ENCODE results near the gene SLC24A4. TPM values are rescaled to one million over a fixed set of nuclear protein-coding genes. Genes with fewer than 3 reads are reported as not detected.

The SLC24A4 gene
- total RNA-seq, 1 donor from 2014 or later, result not detected

DNA sequence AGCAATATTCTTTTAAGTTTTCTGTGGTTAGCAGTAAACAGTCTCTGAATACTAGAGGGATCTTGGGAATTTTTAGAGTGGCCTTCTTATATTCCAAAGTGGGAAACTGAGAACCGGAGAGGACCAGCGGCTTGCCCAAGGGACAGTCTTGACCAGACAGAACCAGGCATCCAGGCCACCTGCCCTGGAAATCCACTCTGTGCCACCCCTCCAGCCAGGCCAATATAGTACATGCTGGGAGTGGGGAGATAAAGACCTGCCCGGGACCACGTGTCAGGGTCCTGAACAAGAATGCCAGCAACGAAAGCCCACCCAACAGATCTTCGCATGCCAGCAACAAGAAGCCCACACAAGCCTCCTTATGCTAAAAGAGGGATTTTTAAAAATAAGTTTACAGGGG, 141.2 kb downstream of the SLC24A4 start:
- no peak for DNase-seq (ENCODE audit: low spot score)
- no peaks in the 10 kb centered on the region for H3K36me3 Mint-ChIP-seq (ENCODE audit: low read depth)
- intact Hi-C loops (cut with micrococcal nuclease), result no loop called here
- peaks cover 6% of the 10 kb centered on the region for H3K9me3 Mint-ChIP-seq
- no peak overlapping the region for H3K4me3 Mint-ChIP-seq
- no peak overlapping the region for H3K27ac Mint-ChIP-seq
- H3K27me3 Mint-ChIP-seq (ENCODE audit: insufficient read depth), result peaks cover 3% of the 10 kb centered on the region
- peaks cover 33% of the 10 kb centered on the region for H3K4me1 Mint-ChIP-seq (ENCODE audit: low read depth)

DNA sequence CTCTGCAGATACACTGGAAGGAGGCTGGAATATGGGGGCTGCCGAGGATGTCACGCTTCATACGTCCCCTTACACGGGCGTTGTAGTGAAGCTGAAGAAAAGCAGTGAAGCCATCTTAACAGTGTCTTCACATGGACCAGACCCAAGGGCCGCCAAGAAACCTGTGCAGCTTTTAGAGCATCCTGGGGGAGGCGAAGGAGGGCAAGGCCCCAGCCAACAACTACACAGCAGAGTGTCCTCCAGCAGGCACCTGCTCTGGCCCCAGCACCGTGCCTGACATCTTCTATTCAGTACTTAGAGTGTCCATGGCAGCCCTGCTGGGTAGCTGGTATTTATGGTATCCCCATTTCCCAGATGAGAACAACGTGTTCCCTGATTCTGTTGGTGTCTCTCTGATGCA, 141.8 kb downstream of the SLC24A4 start:
- H3K27ac Mint-ChIP-seq, result no peak overlapping the region
- peaks cover 6% of the 10 kb centered on the region for H3K9me3 Mint-ChIP-seq
- DNase-seq (ENCODE audit: low spot score), result no peak
- intact Hi-C loops (cut with micrococcal nuclease), result no loop called here
- peaks cover 6% of the 10 kb centered on the region for H3K27me3 Mint-ChIP-seq (ENCODE audit: insufficient read depth)
- H3K4me1 Mint-ChIP-seq (ENCODE audit: low read depth), result peaks cover 27% of the 10 kb centered on the region
- H3K4me3 Mint-ChIP-seq, result no peak overlapping the region
- H3K36me3 Mint-ChIP-seq (ENCODE audit: low read depth), result no peaks in the 10 kb centered on the region

DNA sequence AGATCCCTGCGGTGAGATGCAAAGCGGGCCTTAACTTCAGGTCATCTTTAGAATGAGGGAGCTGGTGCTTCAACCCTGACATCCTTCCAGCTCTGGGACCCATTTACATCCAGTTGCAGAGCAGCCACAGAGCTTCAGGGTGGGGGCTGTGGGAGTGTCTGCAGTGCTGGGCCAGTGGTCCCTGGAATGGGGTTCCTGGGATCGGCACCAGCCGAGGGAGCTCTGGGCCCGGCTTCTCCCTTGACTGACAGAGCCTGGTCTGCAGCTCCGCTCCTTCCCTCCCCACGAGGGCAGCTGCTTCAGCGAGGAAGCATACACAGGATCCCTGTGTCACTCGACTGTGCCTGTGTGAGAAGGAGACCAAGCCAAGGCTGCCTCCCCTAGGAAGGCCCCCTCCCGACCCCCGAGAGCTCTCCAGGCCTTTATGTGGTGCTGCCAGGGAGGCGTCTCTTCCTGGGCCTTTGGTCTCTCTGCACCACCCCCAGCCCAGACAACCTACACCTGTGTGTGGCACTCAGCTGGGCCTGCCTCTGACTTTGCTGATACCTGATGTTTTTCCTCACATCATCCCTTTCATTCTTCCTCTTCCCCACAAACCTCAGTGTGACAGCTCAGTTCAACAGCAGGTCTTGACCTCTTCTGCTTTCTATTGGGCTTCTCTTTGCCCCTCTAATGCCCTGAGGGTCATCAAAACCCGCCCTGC, 142.5 kb downstream of the SLC24A4 start:
- DNase-seq (ENCODE audit: low spot score), result no peak
- Mint-ChIP-seq H3K4me1 (ENCODE audit: low read depth) (peaks cover 19% of the 10 kb centered on the region), H3K4me3 (no peak overlapping the region), H3K9me3 (peaks cover 6% of the 10 kb centered on the region), H3K27ac (no peak overlapping the region), H3K27me3 (ENCODE audit: insufficient read depth) (peaks cover 9% of the 10 kb centered on the region), H3K36me3 (ENCODE audit: low read depth) (no peaks in the 10 kb centered on the region)
- intact Hi-C loops (cut with micrococcal nuclease), result no loop called here

GRCh38 chr14:92466059-92466458, 143.1 kb downstream of the SLC24A4 start:
- no peak overlapping the region for H3K27ac Mint-ChIP-seq

DNA sequence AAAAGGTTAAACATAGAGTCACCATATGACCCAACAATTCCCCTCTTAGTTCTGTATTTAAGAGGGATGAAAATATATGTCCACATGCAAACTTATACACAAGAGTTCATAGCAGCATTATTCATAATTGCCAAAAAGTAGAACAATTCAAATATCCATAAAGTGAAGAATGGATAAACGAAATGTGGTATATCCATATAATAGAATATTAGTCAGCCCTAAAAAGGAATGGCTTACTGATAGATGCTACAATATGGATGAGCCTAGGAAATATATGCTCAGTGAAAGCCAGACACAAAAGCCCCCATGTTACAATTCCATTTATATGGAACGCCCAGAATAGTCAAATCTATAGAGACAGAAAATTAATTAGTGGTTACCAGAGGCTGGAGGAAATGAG, 146.6 kb downstream of the SLC24A4 start:
- peaks cover 16% of the 10 kb centered on the region for H3K27me3 Mint-ChIP-seq (ENCODE audit: insufficient read depth)
- H3K9me3 Mint-ChIP-seq, result peaks cover 6% of the 10 kb centered on the region
- H3K27ac Mint-ChIP-seq, result no peak overlapping the region
- no peak for DNase-seq (ENCODE audit: low spot score)
- no peaks in the 10 kb centered on the region for H3K36me3 Mint-ChIP-seq (ENCODE audit: low read depth)
- intact Hi-C loops (cut with micrococcal nuclease), result no loop called here
- H3K4me1 Mint-ChIP-seq (ENCODE audit: low read depth), result no peaks in the 10 kb centered on the region
- no peak overlapping the region for H3K4me3 Mint-ChIP-seq

More at GRCh38 chr14:92466059-92466458, 143.1 kb downstream of the SLC24A4 start:
- no peaks in the 10 kb centered on the region for H3K36me3 Mint-ChIP-seq (ENCODE audit: low read depth)
- intact Hi-C loops (cut with micrococcal nuclease), result no loop called here
- peaks cover 17% of the 10 kb centered on the region for H3K4me1 Mint-ChIP-seq (ENCODE audit: low read depth)
- H3K4me3 Mint-ChIP-seq, result no peak overlapping the region
- H3K9me3 Mint-ChIP-seq, result peaks cover 6% of the 10 kb centered on the region
- DNase-seq (ENCODE audit: low spot score), result no peak
- H3K27me3 Mint-ChIP-seq (ENCODE audit: insufficient read depth), result peaks cover 9% of the 10 kb centered on the region

DNA sequence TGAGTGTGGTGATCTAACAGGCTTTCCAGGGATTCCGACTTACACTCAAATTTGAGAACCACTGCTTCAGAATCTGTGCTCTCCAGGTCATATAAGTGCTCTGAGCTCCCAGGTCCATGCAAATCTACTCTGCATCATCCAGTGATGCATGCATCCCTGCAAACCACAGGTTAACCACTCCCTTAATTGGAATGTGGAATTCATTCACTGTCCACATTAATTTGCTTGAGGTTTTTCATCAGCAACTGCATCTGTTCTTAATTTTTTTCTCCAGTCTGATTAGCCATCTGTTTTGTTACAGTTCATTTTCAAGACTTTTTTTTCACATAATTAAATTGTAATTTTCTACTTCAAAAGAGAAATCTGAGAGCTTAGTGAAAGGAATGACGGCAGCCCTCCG, 147.2 kb downstream of the SLC24A4 start:
- intact Hi-C loops (cut with micrococcal nuclease), result no loop called here
- Mint-ChIP-seq H3K27me3 (ENCODE audit: insufficient read depth) (peaks cover 16% of the 10 kb centered on the region), H3K9me3 (peaks cover 6% of the 10 kb centered on the region), H3K36me3 (ENCODE audit: low read depth) (no peaks in the 10 kb centered on the region), H3K4me1 (ENCODE audit: low read depth) (no peaks in the 10 kb centered on the region), H3K4me3 (no peak overlapping the region), H3K27ac (no peak overlapping the region)
- no peak for DNase-seq (ENCODE audit: low spot score)

DNA sequence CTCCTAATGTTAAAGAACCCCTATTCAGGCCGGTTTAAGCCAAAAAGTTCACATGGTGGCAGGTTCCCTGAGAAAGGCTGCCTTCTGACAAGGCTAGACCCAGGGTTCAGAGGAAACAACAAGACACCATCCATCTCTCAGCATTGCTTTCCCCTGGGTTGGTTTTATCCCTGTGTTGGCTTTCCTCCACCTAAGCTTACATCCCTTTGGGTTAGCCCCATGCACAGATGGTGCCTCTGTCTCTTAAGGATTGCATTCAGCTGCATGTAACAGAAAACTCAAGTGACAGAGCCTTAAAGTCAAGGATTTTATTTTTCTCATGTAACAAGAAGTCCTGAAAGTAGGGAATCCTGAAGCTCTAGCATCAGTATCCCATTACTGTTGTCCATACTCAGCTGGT, 147.8 kb downstream of the SLC24A4 start:
- Mint-ChIP-seq H3K4me3 (no peak overlapping the region), H3K9me3 (peaks cover 6% of the 10 kb centered on the region), H3K4me1 (ENCODE audit: low read depth) (no peaks in the 10 kb centered on the region), H3K27ac (no peak overlapping the region), H3K36me3 (ENCODE audit: low read depth) (no peaks in the 10 kb centered on the region), H3K27me3 (ENCODE audit: insufficient read depth) (peaks cover 16% of the 10 kb centered on the region)
- intact Hi-C loops (cut with micrococcal nuclease), result no loop called here
- no peak for DNase-seq (ENCODE audit: low spot score)

- peaks cover 16% of the 10 kb centered on the region for H3K27me3 Mint-ChIP-seq (ENCODE audit: insufficient read depth)
- H3K36me3 Mint-ChIP-seq (ENCODE audit: low read depth), result no peaks in the 10 kb centered on the region
- no peak for DNase-seq (ENCODE audit: low spot score)
- intact Hi-C loops (cut with micrococcal nuclease), result no loop called here
- H3K4me1 Mint-ChIP-seq (ENCODE audit: low read depth), result no peaks in the 10 kb centered on the region
- H3K27ac Mint-ChIP-seq, result no peak overlapping the region
- peaks cover 5% of the 10 kb centered on the region for H3K9me3 Mint-ChIP-seq
- H3K4me3 Mint-ChIP-seq, result no peak overlapping the region
These were observed 149.0 kb downstream of the SLC24A4 start for GRCh38 chr14:92471919-92472318.

DNA sequence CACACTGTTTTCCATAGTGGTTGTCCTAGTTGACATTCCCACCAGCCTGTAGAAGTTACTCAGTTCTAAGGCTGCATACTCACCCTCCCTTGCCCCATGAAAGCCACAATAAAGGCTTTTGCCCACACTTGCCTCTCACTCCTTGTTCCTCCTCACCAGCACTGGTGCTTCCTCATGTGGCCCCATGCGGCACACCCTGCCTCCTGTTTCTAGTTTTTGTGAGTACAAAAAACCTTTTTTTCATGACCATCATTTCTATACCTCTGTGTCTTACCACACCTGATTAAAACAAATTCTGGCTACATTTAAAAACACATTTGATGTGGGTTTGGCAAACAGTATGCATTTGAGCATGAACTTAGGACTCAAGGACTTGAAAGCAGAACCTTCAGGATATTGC, 149.9 kb downstream of the SLC24A4 start:
- DNase-seq (ENCODE audit: low spot score), result no peak
- no peaks in the 10 kb centered on the region for H3K9me3 Mint-ChIP-seq
- H3K27ac Mint-ChIP-seq, result no peak overlapping the region
- intact Hi-C loops (cut with micrococcal nuclease), result no loop called here
- H3K27me3 Mint-ChIP-seq (ENCODE audit: insufficient read depth), result peaks cover 18% of the 10 kb centered on the region
- no peak overlapping the region for H3K4me3 Mint-ChIP-seq
- H3K4me1 Mint-ChIP-seq (ENCODE audit: low read depth), result no peaks in the 10 kb centered on the region
- no peaks in the 10 kb centered on the region for H3K36me3 Mint-ChIP-seq (ENCODE audit: low read depth)

GRCh38 chr14:92473261-92473968, 150.4 kb downstream of the SLC24A4 start:
- no peak overlapping the region for H3K27ac Mint-ChIP-seq
- H3K4me3 Mint-ChIP-seq, result no peak overlapping the region
- H3K36me3 Mint-ChIP-seq (ENCODE audit: low read depth), result no peaks in the 10 kb centered on the region
- intact Hi-C loops (cut with micrococcal nuclease), result no loop called here
- no peaks in the 10 kb centered on the region for H3K4me1 Mint-ChIP-seq (ENCODE audit: low read depth)
- peaks cover 18% of the 10 kb centered on the region for H3K27me3 Mint-ChIP-seq (ENCODE audit: insufficient read depth)
- no peaks in the 10 kb centered on the region for H3K9me3 Mint-ChIP-seq
- DNase-seq (ENCODE audit: low spot score), result no peak

DNA sequence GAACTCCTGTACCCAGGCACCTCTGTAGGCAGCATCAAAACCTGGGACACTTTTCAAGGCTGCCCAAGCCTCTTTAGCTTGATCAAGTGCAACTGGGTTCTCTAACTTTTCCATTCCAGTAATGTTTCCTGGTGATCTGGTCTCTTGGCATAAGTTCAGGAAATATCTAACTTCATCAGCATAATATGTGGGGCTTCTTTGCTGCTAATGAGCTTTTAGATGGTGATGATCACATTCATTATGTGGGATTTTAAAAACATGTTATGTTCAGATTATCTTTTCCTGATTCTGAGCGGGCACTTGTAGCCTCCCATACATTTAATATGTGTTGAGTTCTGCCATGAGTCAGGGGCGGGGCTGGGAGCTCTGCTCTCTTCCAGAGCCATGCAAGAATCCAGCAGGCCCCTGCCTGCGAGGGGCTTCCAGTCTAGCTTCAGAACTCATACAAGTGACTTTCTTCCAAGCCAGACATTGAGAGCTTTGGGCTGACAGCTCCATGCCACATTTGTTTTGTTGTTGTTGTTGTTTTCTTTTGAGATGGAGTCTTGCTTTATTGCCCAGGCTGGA, 151.1 kb downstream of the SLC24A4 start:
- H3K27ac Mint-ChIP-seq, result no peak overlapping the region
- H3K36me3 Mint-ChIP-seq (ENCODE audit: low read depth), result no peaks in the 10 kb centered on the region
- no peaks in the 10 kb centered on the region for H3K4me1 Mint-ChIP-seq (ENCODE audit: low read depth)
- no peak overlapping the region for H3K4me3 Mint-ChIP-seq
- no peak for DNase-seq (ENCODE audit: low spot score)
- peaks cover under 1% of the 10 kb centered on the region for H3K9me3 Mint-ChIP-seq
- intact Hi-C loops (cut with micrococcal nuclease), result no loop called here
- H3K27me3 Mint-ChIP-seq (ENCODE audit: insufficient read depth), result peaks cover 24% of the 10 kb centered on the region

- no peak overlapping the region for H3K27ac Mint-ChIP-seq
- no peak overlapping the region for H3K4me3 Mint-ChIP-seq
- H3K4me1 Mint-ChIP-seq (ENCODE audit: low read depth), result no peaks in the 10 kb centered on the region
- peaks cover 3% of the 10 kb centered on the region for H3K9me3 Mint-ChIP-seq
- intact Hi-C loops (cut with micrococcal nuclease), result no loop called here
- peaks cover 27% of the 10 kb centered on the region for H3K27me3 Mint-ChIP-seq (ENCODE audit: insufficient read depth)
- DNase-seq (ENCODE audit: low spot score), result no peak
- H3K36me3 Mint-ChIP-seq (ENCODE audit: low read depth), result no peaks in the 10 kb centered on the region
These were observed 152.1 kb downstream of the SLC24A4 start for GRCh38 chr14:92475037-92475436.

GRCh38 chr14:92475451-92476187, 152.7 kb downstream of the SLC24A4 start:
- Mint-ChIP-seq H3K27me3 (ENCODE audit: insufficient read depth) (peaks cover 27% of the 10 kb centered on the region), H3K4me1 (ENCODE audit: low read depth) (no peaks in the 10 kb centered on the region), H3K4me3 (no peak overlapping the region), H3K36me3 (ENCODE audit: low read depth) (no peaks in the 10 kb centered on the region), H3K9me3 (peaks cover 3% of the 10 kb centered on the region), H3K27ac (no peak overlapping the region)
- no peak for DNase-seq (ENCODE audit: low spot score)
- intact Hi-C loops (cut with micrococcal nuclease), result no loop called here
